Peyer's patch (tissue), 4 donors: ENCODE data around the gene CSF1R.

ENCODE experiments used
- POLR2A ChIP-seq, 2 donors: fragments of 450-650 bp; IDR thresholded peaks; one replicate each; pipeline ENCODE4 v1.5.1; 2017; ENCODE audit warnings: antibody characterized with exemption in 2 of 2, mild to moderate bottlenecking in 2 of 2, moderate library complexity in 2 of 2
- TF ChIP-seq, protein P1 (sequence below), 6 experiments: fragments of 450-650 bp in 4 of 6; fragments of 200-600 bp in 2 of 6; sonication (generic) in 1 of 6; IDR thresholded peaks; one replicate each; pipeline ENCODE4 v1.5.1; 2017 to 2019; ENCODE audit warnings: antibody characterized with exemption in 6 of 6, mild to moderate bottlenecking in 3 of 6, moderate library complexity in 1 of 6

DNA sequence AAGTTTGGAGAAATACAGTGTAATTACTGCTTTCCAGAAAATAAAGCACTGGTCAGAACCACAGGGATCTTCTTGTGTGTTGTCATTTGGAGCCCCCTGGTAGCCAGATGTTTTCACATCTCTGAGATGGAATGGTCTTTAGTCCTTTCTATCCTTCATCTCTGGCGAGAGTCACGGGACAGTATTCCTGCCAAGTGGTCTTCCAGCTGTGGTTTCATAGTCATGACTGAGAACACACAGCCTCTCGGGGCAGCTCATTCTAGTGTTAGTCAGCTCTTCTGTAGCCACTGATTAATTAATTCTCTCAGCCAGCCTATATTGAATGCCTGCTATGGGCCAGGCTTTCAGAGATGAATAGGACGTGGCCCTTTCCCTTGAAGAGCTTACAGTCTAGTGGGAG lies 51.7 kb downstream of the CSF1R start:
- TF ChIP-seq, protein P1, sequence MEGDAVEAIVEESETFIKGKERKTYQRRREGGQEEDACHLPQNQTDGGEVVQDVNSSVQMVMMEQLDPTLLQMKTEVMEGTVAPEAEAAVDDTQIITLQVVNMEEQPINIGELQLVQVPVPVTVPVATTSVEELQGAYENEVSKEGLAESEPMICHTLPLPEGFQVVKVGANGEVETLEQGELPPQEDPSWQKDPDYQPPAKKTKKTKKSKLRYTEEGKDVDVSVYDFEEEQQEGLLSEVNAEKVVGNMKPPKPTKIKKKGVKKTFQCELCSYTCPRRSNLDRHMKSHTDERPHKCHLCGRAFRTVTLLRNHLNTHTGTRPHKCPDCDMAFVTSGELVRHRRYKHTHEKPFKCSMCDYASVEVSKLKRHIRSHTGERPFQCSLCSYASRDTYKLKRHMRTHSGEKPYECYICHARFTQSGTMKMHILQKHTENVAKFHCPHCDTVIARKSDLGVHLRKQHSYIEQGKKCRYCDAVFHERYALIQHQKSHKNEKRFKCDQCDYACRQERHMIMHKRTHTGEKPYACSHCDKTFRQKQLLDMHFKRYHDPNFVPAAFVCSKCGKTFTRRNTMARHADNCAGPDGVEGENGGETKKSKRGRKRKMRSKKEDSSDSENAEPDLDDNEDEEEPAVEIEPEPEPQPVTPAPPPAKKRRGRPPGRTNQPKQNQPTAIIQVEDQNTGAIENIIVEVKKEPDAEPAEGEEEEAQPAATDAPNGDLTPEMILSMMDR (IDR thresholded peaks at IDR 0.05), result no peak
- no peak for TF ChIP-seq POLR2A (IDR thresholded peaks at IDR 0.05)
